Stimulated activated CD4-positive, alpha-beta T cell treated with anti-CD3 and anti-CD28 coated beads, Interleukin-1b, Interleukin-23, amount 100 ng/mL, for 24 hours (primary cell): ENCODE results near the gene CACNA1B.

Source experiments
- DNase-seq, 4 experiments: peaks; one replicate each; pipeline ENCODE4 v3.0.0-alpha.2; 2020; ENCODE audit warnings: low read depth in 4 of 4, low spot score in 1 of 4

CACNA1B gene

GRCh38 chr9:137959641-137960411, 82.2 kb downstream of the CACNA1B start:
- no peak for DNase-seq

GRCh38 chr9:137960496-137960895, 82.9 kb downstream of the CACNA1B start:
- DNase-seq = no peak

DNA sequence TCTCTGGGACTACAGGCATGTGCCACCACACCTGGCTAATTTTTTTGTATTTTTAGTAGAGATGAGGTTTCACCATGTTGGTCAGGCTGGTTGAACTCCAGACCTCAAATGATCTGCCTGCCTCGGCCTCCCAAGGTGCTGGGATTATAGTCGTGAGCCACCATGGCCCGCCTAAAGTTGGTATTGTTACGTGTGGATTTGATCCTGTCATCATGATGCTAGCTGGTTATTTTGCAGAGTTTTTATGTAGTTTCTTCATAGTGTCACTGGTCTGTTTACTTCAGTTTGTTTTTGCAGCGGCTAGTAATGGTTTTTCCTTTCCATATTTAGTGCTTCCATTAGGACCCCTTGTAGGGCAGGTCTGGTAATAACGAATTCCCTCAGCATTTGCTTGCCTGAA, 85.9 kb downstream of the CACNA1B start:
- DNase-seq = no peak

DNA sequence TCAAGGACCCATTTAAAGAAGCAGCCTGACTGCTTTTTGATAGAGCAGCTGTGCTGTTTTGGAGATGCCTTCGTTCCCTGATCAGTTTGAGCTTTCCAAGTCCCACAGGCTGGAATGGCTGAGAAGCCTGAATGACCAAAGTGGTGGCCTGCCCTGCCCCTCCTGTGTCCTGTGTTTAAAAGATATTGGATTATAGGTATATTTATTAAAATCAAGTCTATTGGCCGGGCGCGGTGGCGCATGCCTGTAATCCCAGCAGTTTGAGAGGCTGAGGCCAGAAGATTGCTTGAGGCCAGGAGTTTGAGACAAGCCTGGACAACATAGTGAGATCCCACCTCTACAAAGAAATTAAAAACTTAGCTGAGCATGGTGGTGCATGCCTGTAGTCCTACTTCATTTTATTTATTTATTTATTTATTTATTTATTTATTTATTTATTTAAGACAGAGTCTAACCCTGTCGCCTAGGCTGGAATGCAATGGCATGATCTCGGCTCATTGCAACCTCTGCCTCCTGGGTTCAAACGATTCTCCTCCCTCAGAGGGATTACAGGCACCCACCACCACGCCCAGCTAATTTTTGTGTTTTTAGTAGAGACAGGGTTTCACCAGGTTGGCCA, 87.7 kb downstream of the CACNA1B start:
- DNase-seq = no peak

DNA sequence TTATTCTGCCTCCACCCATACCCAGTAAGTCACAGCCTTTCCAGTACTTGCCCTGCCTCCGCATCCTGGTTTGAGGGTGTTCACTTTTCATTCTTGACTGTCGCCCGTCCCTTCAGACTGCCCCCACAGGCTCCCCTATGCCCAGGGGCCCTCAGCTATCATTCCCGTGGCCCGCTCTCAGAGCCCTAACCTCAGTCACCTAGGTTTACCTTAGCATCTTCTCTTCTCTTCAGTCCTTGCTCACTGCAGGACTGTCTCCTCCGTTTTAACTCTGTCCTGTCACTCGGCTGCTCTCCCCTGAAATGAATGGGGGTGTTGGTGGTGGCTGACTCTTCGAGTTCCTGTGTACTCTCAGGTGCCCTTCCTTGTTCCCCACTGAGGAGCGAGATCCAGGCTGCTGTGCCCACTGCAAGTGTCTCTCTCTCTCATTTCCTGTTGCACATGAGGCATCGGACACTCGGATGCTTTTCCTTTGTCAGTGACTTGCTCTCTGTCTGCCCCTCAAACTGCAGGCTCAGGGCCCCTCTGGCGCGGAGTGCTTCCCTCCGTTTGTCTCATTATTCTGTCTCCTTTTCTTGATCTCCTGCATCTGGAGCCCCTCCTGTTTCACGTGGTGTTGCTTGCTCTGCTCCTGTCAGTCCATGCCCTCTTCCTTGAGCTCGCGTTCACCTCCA, 89.8 kb downstream of the CACNA1B start:
- no peak for DNase-seq

GRCh38 chr9:137968235-137968634, 90.7 kb downstream of the CACNA1B start:
- no peak for DNase-seq

DNA sequence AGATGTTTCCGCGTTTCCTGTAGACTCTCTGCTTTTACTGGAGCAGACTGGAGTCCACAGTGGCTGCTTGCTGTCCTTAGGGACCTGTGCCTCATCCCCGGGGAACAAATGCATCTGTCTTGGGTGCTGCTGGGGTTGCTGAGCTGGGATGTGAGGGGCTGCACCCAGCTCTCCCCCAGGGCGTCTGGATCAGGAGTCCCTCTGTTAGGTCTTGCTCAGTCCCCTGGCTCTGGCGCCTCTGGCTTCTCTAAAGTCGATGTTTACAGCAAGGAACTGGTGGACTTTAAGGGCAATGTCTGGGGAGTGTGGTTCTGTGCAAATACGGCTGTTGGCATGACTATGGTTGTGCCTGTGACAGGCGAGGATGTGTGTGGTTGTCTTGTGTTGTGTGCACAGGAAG, 91.4 kb downstream of the CACNA1B start:
- DNase-seq = no peak

DNA sequence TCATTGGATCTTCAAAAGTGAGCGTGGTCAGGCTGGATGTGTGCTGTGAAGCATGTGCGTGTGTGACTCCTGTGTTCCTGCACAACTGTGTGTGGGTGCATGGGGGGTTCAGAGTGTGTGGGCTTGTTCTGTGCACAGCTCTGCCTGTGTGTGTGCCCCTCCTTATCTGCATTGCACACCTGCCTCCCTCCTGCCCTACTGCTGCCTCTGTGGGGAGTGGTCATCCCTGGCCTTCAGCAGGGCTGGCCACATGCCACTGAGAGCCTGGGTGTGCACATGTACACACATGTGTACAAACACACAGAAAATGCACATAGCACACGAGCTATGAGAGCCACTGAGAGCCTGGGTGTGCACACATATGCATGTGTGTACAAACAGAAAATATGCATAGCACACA, 92.1 kb downstream of the CACNA1B start:
- DNase-seq = no peak

- no peak for DNase-seq
Measured at GRCh38 chr9:137970098-137970497, 92.5 kb downstream of the CACNA1B start.

DNA sequence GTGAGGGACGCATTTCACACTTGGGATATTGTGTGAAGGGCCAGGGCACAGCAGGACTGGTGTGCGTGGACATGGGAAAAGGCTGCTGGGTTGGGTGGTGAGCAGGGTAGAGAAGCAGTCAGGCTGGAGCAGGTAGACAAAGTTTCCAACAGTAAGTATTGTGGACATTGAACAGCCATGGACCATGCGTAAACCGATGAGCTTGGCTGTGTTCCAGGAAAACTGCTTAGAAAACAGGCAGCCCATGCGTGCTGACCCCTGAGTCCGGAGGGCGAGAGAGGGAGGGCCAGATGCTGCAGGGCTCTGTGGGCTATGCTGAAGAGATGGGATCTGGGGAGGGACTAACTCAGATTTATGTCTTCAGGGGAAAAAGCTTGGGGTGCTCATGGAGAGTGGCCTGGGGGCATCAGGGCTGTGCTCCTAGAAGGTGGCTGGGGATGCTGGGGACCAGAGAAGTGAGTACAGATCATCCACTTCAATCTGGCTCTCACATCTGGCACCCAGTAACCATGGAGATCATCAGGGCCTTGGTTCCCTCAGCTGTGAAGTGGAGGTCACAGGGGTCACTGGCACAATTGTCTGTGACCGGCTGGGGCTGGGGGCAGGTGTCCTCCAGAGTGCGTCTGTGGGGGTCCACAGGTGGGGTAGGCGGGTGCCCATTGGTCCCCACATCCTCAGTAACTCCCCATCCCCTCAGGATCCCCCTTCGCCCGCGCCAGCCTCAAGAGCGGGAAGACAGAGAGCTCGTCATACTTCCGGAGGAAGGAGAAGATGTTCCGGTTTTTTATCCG, 93.3 kb downstream of the CACNA1B start:
- DNase-seq = no peak

DNA sequence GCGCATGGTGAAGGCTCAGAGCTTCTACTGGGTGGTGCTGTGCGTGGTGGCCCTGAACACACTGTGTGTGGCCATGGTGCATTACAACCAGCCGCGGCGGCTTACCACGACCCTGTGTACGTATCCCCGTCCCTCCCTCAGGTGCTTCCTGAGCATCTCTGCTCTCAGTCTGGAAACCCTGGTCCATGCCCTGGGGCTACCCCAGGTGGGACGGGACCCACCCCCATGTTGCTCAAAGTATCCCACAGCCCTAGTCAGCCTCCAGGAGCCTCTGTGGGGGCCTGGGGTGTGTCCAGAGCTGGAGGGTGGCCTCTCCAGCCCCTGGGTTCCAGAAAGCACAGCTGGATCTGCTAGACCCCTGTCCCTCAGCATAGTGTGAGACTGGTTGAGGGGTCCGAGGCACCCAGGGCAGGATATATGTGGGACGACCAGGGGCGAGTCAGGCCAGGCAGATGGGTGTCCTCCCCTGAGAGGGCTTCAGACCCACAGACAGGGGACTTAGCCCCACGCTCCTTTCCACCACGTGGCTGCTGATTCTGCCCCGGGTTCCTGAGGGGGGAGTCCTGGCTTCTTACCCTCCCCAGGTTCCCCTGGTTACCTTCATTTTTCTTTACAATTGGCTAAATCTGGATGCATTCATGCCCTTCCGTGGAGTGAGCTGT, 94.0 kb downstream of the CACNA1B start:
- DNase-seq = no peak

- no peak for DNase-seq
Measured at GRCh38 chr9:137972355-137972987, 94.9 kb downstream of the CACNA1B start.

DNA sequence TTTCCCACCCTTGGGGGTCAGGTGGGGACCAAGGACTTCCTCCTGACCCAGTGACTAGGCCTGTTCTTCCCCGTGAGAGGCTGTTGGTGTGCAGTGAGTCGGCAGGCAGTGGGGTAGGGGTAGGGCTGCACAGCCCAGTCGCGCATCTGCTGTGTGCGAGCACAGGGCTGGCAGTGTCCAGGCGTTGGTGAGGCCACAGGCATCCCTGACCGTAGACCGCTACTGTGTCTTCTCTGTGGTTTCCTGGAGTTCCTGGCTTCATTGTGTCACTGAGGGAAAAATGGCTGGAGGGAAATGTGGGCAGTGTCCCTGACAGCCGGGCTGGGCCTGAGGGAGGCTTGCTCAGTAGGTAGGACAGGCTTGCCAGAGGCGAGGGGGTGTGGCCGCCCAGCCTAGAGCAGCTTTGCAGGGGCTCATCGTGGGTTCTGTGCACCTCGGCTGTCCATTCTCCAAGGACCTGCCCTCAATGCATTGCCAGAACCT, 95.4 kb downstream of the CACNA1B start:
- DNase-seq = no peak

DNA sequence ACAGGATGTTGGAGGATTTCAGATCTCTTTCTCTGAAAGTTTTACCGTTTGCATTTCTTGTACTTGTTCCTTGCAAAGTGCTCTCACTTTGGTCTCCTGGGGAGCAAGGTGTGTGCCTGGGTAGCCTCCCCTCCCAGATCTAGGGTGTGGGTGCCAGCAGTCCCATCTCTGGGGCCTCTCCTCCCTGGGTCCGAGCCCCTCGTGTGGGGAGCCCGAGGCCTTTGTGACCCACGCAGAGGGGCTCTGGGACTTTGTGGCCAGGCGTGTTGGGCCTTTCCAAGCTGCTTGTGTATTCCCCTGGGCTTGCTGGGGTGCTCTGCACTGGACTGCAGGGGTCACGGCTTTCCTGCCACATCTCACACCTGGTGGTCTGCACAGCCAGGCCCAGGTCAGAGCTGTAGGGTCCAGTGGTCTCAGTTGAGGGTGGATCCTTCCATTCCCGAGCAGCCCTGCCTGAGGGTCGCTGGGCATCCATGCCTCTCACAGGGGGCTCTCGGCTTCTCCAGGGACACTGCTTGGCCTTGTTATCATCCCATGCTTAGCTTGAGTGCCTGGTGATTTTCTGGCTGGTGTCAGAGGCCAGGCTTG, 96.3 kb downstream of the CACNA1B start:
- no peak for DNase-seq

DNA sequence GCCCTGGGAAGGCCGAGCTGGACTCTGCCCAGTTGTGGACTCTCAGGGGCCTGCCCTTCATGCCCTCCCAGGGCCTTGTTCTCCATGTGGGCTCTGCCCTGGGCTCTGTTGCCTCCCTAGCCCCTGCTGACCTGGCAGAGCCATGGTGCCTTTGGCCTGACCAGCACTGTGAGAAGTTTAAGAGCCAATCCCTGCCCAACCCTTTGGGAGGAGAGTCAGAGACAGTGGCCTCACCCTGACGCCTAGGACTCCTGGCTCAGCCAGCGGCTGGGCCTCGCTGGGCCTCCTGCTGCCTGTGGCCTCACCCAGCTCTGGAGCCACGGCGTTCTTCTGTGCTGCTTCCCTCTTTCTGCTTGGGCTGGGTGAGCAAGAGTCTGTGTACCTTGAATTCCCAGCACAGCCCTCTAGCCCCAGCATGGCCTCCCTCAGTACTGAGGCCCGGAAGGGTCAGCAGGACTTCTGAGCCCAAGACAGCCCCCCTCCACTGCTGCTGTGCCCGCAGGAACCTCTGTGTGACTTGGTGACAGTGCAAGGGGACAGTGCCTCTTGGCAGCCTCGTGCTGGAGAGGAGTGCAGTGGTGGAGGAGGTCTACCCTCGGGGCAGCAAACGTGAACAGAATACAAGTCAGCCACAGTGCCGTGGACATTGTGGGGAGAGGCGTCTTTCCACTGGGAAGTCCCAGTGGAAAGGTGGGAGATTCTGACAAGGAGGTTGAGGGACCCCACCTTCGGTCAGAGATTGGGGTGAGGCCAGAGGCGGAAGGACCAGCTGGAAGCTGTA, 97.4 kb downstream of the CACNA1B start:
- no peak for DNase-seq

- no peak for DNase-seq
Measured at GRCh38 chr9:137975527-137975913, 97.9 kb downstream of the CACNA1B start.

GRCh38 chr9:137975936-137976565, 98.5 kb downstream of the CACNA1B start:
- DNase-seq = no peak

DNA sequence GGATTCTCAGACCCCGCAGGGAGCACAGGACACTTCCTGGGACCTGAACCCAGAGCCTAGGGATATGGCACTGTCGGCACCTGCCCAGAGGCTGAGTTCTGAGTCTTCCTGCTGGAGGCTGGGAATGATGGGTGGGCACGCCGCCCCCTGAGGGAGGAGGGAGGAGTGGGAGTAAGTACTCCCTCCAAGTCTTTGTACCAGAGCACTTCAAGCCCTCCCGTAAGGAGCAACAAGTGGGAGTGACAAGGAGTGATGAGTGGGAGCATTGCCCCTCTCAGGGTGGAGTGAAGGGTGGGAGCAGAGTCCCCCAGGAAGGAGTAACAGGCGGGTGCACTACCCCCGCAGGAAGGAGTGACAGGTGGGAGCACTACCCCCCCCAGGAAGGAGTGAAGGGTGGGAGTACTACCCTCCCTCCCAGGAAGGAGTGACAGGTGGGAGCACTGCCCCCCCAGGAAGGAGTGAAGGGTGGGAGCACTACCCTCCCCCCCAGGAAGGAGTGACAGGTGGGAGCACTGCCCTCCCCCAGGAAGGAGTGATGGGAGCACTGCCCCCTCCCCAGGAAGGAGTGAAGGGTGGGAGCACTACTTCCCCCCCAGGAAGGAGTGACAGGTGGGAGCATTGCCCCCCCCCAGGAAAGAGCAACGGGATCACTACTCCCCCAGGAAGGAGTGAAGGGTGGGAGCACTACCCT, 100.1 kb downstream of the CACNA1B start:
- no peak for DNase-seq
